ENCODE results near the gene PCDH8. TPM values are rescaled to one million over a fixed set of nuclear protein-coding genes. Genes with fewer than 3 reads are reported as not detected.

PCDH8 gene
- total RNA-seq, 1 experiment from 2014 or later, result 0.92 TPM

GRCh38 chr13:52838433-52839107, 9.9 kb downstream of the PCDH8 start:
- ChIA-PET POLR2A (interaction anchor here (0.6 kb wide), 1 partner anchor 11 kb away, joined by 3 read pairs; no protein-coding TSS in a partner anchor), CTCF (interaction anchor here (0.7 to 1.2 kb wide), 5 partner anchors 10 to 363 kb away, joined by 3 to 8 read pairs (median 3); partner anchors contain the start of gene PCDH8)
- no peak overlapping the region for H3K4me3 Mint-ChIP-seq
- DNase-seq (ENCODE audit: low spot score) (no peak), ATAC-seq (peak; percentile 76)
- no peaks in the 10 kb centered on the region for H3K9me3 Mint-ChIP-seq
- H3K27ac Mint-ChIP-seq, result no peak overlapping the region
- no peaks in the 10 kb centered on the region for H3K36me3 Mint-ChIP-seq
- H3K4me1 Mint-ChIP-seq, result peaks cover 24% of the 10 kb centered on the region
- H3K27me3 Mint-ChIP-seq (ENCODE audit: low read depth), result peaks cover 10% of the 10 kb centered on the region
- TF ChIP-seq MYBL2 (CRISPR knock-in tag; IDR thresholded peaks at IDR 0.05) (no peak), ATF1 (CRISPR knock-in tag; IDR thresholded peaks at IDR 0.05) (no peak), ZNF425 (CRISPR knock-in tag; conservative IDR thresholded peaks at IDR 0.05) (no peak), GTF2I (CRISPR knock-in tag; conservative IDR thresholded peaks at IDR 0.05) (no peak), CDX4 (CRISPR knock-in tag; IDR thresholded peaks at IDR 0.05; ENCODE audit: borderline replicate concordance) (no peak), NFE2L1 (CRISPR knock-in tag; IDR thresholded peaks at IDR 0.05) (no peak)
- TF ChIP-seq, protein P1, sequence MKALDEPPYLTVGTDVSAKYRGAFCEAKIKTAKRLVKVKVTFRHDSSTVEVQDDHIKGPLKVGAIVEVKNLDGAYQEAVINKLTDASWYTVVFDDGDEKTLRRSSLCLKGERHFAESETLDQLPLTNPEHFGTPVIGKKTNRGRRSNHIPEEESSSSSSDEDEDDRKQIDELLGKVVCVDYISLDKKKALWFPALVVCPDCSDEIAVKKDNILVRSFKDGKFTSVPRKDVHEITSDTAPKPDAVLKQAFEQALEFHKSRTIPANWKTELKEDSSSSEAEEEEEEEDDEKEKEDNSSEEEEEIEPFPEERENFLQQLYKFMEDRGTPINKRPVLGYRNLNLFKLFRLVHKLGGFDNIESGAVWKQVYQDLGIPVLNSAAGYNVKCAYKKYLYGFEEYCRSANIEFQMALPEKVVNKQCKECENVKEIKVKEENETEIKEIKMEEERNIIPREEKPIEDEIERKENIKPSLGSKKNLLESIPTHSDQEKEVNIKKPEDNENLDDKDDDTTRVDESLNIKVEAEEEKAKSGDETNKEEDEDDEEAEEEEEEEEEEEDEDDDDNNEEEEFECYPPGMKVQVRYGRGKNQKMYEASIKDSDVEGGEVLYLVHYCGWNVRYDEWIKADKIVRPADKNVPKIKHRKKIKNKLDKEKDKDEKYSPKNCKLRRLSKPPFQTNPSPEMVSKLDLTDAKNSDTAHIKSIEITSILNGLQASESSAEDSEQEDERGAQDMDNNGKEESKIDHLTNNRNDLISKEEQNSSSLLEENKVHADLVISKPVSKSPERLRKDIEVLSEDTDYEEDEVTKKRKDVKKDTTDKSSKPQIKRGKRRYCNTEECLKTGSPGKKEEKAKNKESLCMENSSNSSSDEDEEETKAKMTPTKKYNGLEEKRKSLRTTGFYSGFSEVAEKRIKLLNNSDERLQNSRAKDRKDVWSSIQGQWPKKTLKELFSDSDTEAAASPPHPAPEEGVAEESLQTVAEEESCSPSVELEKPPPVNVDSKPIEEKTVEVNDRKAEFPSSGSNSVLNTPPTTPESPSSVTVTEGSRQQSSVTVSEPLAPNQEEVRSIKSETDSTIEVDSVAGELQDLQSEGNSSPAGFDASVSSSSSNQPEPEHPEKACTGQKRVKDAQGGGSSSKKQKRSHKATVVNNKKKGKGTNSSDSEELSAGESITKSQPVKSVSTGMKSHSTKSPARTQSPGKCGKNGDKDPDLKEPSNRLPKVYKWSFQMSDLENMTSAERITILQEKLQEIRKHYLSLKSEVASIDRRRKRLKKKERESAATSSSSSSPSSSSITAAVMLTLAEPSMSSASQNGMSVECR (CRISPR knock-in tag; IDR thresholded peaks at IDR 0.05; ENCODE audit: borderline replicate concordance), result no peak
- TF ChIP-seq, protein P2, sequence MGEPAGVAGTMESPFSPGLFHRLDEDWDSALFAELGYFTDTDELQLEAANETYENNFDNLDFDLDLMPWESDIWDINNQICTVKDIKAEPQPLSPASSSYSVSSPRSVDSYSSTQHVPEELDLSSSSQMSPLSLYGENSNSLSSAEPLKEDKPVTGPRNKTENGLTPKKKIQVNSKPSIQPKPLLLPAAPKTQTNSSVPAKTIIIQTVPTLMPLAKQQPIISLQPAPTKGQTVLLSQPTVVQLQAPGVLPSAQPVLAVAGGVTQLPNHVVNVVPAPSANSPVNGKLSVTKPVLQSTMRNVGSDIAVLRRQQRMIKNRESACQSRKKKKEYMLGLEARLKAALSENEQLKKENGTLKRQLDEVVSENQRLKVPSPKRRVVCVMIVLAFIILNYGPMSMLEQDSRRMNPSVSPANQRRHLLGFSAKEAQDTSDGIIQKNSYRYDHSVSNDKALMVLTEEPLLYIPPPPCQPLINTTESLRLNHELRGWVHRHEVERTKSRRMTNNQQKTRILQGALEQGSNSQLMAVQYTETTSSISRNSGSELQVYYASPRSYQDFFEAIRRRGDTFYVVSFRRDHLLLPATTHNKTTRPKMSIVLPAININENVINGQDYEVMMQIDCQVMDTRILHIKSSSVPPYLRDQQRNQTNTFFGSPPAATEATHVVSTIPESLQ (CRISPR knock-in tag; IDR thresholded peaks at IDR 0.05), result no peak

GRCh38 chr13:52837850-52838249, 10.6 kb downstream of the PCDH8 start:
- POLR2A ChIA-PET, result interaction anchor here (0.6 kb wide), 1 partner anchor 12 kb away, joined by 3 read pairs; no protein-coding TSS in a partner anchor
- ATAC-seq (no peak), DNase-seq (ENCODE audit: low spot score) (no peak)
- peaks cover 3% of the 10 kb centered on the region; the same call in 1 of the 2 replicates for H3K27me3 Mint-ChIP-seq (ENCODE audit: low read depth)
- TF ChIP-seq SP1 (CRISPR knock-in tag; conservative IDR thresholded peaks at IDR 0.05), result no peak
- TF ChIP-seq, protein P3, sequence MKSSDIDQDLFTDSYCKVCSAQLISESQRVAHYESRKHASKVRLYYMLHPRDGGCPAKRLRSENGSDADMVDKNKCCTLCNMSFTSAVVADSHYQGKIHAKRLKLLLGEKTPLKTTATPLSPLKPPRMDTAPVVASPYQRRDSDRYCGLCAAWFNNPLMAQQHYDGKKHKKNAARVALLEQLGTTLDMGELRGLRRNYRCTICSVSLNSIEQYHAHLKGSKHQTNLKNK (CRISPR knock-in tag; IDR thresholded peaks at IDR 0.05), result no peak
- TF ChIP-seq RORB (CRISPR knock-in tag; IDR thresholded peaks at IDR 0.05), result no peak
- no peak overlapping the region for H3K4me3 Mint-ChIP-seq
- no peaks in the 10 kb centered on the region for H3K36me3 Mint-ChIP-seq
- no peaks in the 10 kb centered on the region for H3K9me3 Mint-ChIP-seq
- H3K4me1 Mint-ChIP-seq, result peaks cover 30% of the 10 kb centered on the region
- CTCF ChIA-PET, result interaction anchor here (0.7 to 1.2 kb wide), 4 partner anchors 10 to 130 kb away, joined by 3 to 8 read pairs (median 4); partner anchors contain the start of gene PCDH8
- no peak overlapping the region for H3K27ac Mint-ChIP-seq
